HL-60 (cell line): ENCODE data around the gene PTPRF.

Experiments used
- DNase-seq, 2 experiments: peaks; one replicate each; pipeline ENCODE4 v3.0.0-alpha.2; 2010 to 2020; ENCODE audit warnings: low read depth in 1 of 2, low spot score in 1 of 2
- H3K27ac ChIP-seq: fragments of 250-450 bp; sonication (Bioruptor Pico); replicated peaks from 2 replicates; pipeline ENCODE4 v1.5.1; 2020; ENCODE audit warnings: mild to moderate bottlenecking, moderate library complexity
- H3K27me3 ChIP-seq: fragments of 250-450 bp; sonication (Bioruptor Pico); 2 replicates; pipeline ENCODE4 v1.5.1; 2021; ENCODE audit warnings: mild to moderate bottlenecking, moderate library complexity; ENCODE audit not compliant: insufficient read depth, poor library complexity, severe bottlenecking
- H3K4me3 ChIP-seq: replicated peaks from 2 replicates; pipeline ENCODE4 v1.5.1; 2011; ENCODE audit warnings: mild to moderate bottlenecking, control low read depth, low read length; ENCODE audit not compliant: insufficient read depth
- GABPA ChIP-seq: IDR thresholded peaks from 2 replicates; pipeline ENCODE4 v1.6.1; 2012; ENCODE audit warnings: low read depth
- POLR2AphosphoS5 ChIP-seq: IDR thresholded peaks from 2 replicates; pipeline ENCODE4 v1.6.1; 2012; ENCODE audit warnings: low read depth
- SPI1 ChIP-seq: IDR thresholded peaks from 2 replicates; pipeline ENCODE4 v1.6.1; 2012; ENCODE audit warnings: low read depth, mild to moderate bottlenecking, borderline replicate concordance
- TF ChIP-seq, protein P1 (sequence below): IDR thresholded peaks from one replicate; pipeline ENCODE4 v1.5.1; 2011; ENCODE audit warnings: low read length, control low read depth, inconsistent platforms; ENCODE audit not compliant: insufficient read depth
- TF ChIP-seq, protein P2 (sequence below): IDR thresholded peaks from 2 replicates; pipeline ENCODE4 v1.6.1; 2012; ENCODE audit warnings: low read depth; ENCODE audit not compliant: insufficient replicate concordance

The PTPRF gene

DNA sequence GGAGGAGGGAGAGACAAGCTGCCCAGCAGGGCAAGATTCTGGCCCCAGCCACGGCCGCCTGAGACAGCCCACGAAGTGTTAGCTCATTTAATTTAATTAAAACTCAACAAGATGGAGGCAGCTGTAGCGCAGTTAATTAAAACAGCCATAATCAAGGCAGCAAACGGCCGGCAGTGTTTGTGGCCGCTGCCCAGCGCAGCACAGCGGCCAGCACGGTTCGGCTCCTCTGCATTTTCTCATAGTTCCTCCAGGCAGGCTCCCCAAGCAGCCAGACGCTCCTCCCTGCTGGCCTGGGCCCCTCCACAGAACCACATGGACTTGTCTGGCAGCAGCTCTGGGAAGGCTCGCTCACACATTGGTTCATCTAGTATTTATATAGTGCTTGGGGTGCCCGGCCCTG lies 40.0 kb downstream of the PTPRF start:
- Histone ChIP-seq H3K27ac (no peak overlapping the region), H3K4me3 (no peak overlapping the region), H3K27me3 (peaks cover 7% of the 10 kb centered on the region)
- DNase-seq, result no peak
- TF ChIP-seq, protein P1, sequence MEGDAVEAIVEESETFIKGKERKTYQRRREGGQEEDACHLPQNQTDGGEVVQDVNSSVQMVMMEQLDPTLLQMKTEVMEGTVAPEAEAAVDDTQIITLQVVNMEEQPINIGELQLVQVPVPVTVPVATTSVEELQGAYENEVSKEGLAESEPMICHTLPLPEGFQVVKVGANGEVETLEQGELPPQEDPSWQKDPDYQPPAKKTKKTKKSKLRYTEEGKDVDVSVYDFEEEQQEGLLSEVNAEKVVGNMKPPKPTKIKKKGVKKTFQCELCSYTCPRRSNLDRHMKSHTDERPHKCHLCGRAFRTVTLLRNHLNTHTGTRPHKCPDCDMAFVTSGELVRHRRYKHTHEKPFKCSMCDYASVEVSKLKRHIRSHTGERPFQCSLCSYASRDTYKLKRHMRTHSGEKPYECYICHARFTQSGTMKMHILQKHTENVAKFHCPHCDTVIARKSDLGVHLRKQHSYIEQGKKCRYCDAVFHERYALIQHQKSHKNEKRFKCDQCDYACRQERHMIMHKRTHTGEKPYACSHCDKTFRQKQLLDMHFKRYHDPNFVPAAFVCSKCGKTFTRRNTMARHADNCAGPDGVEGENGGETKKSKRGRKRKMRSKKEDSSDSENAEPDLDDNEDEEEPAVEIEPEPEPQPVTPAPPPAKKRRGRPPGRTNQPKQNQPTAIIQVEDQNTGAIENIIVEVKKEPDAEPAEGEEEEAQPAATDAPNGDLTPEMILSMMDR, result no peak

DNA sequence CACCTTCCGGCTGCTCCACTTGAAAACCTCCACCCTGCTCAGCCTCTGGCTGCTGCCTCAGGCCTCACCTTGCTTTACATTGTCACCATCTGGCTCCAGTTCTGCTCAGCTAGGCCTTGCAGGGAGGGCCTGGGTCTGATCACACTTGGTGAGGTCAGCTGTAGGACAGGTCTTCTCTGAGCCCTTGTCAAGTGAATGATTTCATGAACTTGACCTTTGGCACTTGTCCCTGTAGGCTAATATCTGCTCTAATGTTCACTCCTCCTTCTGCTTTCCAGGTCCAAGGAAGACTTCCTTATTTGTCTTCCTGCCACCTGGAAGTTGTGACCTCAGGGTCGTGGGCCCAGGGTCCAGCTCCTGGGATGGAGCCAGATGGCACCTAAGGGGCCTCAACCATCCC lies 41.4 kb downstream of the PTPRF start:
- no peak overlapping the region for H3K4me3 ChIP-seq
- no peak overlapping the region for H3K27ac ChIP-seq
- DNase-seq, result no peak
- TF ChIP-seq POLR2AphosphoS5 (no peak), GABPA (no peak), SPI1 (no peak)
- TF ChIP-seq, protein P2, sequence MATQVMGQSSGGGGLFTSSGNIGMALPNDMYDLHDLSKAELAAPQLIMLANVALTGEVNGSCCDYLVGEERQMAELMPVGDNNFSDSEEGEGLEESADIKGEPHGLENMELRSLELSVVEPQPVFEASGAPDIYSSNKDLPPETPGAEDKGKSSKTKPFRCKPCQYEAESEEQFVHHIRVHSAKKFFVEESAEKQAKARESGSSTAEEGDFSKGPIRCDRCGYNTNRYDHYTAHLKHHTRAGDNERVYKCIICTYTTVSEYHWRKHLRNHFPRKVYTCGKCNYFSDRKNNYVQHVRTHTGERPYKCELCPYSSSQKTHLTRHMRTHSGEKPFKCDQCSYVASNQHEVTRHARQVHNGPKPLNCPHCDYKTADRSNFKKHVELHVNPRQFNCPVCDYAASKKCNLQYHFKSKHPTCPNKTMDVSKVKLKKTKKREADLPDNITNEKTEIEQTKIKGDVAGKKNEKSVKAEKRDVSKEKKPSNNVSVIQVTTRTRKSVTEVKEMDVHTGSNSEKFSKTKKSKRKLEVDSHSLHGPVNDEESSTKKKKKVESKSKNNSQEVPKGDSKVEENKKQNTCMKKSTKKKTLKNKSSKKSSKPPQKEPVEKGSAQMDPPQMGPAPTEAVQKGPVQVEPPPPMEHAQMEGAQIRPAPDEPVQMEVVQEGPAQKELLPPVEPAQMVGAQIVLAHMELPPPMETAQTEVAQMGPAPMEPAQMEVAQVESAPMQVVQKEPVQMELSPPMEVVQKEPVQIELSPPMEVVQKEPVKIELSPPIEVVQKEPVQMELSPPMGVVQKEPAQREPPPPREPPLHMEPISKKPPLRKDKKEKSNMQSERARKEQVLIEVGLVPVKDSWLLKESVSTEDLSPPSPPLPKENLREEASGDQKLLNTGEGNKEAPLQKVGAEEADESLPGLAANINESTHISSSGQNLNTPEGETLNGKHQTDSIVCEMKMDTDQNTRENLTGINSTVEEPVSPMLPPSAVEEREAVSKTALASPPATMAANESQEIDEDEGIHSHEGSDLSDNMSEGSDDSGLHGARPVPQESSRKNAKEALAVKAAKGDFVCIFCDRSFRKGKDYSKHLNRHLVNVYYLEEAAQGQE, result no peak
- TF ChIP-seq, protein P1, result no peak
- H3K27me3 ChIP-seq, result no peaks in the 10 kb centered on the region

DNA sequence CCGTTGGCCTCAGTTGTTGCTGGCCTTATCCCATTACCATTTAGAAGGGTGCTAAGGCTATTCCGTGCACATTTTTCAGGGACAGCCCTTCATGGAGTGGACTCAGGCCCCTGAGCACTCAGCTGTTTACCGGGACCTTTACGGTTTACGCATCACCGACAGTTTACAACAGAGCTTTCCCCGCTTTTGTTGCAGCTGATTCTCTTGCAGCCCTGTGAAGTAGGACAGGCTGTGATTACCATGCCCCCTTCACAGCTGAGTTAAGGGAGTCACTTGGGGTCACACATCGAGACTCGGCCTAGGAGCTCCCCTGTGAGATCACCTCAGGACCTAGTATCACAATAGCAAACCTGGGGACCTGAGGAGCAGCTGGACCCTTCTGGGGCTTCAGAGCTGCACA lies 41.9 kb downstream of the PTPRF start:
- no peak overlapping the region for H3K4me3 ChIP-seq
- no peak for DNase-seq
- TF ChIP-seq, protein P1, result no peak
- TF ChIP-seq POLR2AphosphoS5 (no peak), SPI1 (no peak), GABPA (no peak)
- TF ChIP-seq, protein P2, result no peak
- H3K27ac ChIP-seq, result no peak overlapping the region
- no peaks in the 10 kb centered on the region for H3K27me3 ChIP-seq

DNA sequence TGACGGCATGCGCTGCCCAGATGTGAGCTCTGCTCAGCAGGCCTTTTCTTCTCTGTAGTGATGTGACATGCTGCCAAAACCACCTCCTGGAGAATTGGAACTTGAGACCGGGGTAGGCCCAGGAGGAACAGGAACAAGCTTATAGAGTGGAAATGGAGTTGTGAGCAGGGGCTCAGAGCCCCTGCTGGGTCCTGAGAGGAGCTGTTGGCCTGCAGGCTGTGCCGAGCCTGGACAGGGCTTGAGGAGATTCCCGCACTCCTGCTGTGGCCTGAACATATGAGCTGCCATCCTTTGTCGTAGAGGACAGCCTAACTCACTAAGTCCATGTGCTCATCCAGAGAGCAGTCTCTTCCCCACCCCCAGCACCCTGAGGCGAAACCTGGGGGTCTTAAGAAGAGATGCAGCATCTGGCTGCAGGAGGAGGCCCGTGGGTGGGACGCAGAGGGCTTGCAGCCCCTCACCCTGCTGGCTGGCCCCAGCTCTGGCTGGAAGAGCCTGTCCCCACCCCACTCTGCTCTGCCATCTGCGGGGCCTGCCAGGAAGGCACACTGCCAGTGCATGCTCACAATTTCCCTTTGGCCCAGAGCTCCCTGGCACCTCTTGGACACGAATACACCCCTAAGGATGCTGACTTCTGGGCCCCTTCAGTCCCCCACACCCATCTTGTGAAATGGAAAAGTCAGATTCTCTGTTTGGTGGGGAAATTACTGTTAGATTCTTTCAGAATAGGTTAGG lies 42.5 kb downstream of the PTPRF start:
- Histone ChIP-seq H3K27ac (no peak overlapping the region), H3K27me3 (no peaks in the 10 kb centered on the region), H3K4me3 (no peak overlapping the region)
- DNase-seq, result no peak
- TF ChIP-seq, protein P2, result no peak
- TF ChIP-seq, protein P1, result no peak
- TF ChIP-seq GABPA (no peak), POLR2AphosphoS5 (no peak), SPI1 (no peak)
